GM18511 (cell line): ENCODE measurements around the gene VASN.

ENCODE experiments used
- ATAC-seq: cut with Tn5 transposase; IDR thresholded peaks from one replicate; pipeline ENCODE4 v1.9.1; 2021; ENCODE audit warnings: mild to moderate bottlenecking, moderate library complexity; ENCODE audit not compliant: unreplicated experiment

Gene VASN

DNA sequence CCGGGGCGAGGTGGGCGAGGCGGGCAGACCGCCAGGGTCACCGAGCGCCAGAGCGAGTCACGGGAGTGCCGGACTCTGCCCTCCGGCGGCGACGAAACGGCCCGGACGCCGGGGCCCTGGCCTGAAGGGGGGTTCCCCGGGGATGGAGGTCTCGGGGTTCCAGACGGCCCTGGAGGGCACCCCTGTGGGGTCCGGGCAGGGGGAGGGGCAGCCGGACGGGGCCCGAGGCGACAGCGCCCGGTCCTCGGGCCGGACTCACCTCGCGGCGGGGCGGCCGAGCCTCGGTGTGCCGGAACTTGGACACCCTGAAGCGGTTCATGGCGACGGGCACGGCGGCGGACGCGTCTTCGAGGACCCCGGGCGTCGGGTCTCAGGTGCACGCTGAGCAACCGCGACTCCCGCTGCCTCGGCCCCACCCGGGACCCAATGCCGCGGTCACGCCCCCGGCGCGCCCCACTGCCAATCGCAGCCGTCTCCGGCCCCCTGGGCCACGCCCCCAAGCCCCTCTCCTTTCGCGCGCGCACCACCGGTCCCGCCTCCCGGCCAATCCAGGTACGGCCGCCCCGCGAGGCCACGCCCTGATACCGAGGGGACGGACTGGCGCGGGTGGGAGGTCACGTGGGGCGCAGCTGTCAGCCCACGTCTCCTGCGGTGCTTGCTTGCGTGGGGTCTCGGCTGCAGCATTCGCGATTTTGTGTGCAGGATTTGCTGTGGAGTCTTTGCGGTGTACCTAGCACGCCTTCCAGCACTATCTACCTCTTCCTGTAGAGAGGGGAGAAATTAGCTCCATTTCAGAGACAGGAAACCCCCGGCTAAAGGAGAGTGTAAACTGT, 44.8 kb downstream of the VASN start, which contains the start of gene CORO7:
TSS of gene CORO7 (minus strand) at position 397 of the 833 bp plus-strand sequence. CDS start at position 319, 78 bp downstream.
- ATAC-seq: peak; percentile 69

DNA sequence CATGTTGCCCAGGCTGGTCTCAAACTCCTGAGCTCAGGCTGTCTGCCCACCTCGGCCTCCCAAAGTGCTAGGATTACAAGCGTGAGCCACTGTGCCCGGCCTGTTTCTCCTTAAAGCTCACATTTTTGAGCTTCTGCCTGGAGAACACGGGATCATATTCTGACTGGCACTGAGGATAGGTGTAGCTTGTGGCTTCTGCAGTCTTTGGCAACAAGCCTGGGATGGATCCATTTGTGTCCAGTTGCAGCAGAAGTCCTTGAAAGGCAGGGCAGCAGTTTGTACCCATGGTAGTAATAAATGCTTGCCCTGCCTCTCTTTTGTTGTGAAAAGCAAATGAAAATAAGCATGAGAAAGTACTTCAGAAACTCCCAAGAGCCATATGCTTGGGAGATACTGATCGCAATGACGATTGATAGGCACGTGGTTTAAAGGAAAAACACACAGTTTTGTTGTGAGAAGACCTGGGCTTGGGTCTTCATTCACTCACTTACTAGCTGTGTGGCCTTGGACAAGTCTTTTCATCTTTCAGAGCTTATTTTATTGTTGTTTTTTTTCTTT, 47.8 kb downstream of the VASN start:
- no peak for ATAC-seq

DNA sequence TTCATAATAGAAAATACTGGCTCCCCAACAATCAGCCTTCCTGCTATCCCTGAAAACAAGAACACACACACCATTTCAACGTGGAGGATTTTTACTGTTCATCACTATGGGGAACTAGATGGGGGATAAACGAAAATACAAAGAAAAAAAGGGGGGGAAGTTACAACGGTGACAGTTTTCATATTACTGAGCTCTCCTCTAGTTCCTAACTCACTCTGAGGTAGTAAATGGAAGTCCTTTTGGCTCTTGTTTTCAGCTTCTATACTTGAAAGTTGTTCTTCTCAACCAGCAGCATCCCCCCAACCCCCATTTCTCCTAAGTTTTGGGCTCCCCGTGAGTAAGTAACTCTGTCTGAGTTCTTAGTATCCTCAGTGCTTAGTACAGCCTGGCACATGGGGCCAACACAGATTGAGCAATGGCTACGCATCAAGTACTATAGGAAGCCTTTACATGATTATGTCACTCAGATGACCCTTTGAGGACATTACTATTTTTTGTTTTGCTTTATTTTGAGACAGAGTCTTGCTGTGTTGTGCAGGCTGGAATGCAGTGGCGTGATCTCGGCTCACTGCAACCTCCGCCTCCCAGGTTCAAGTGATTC, 49.0 kb downstream of the VASN start:
- no peak for ATAC-seq

DNA sequence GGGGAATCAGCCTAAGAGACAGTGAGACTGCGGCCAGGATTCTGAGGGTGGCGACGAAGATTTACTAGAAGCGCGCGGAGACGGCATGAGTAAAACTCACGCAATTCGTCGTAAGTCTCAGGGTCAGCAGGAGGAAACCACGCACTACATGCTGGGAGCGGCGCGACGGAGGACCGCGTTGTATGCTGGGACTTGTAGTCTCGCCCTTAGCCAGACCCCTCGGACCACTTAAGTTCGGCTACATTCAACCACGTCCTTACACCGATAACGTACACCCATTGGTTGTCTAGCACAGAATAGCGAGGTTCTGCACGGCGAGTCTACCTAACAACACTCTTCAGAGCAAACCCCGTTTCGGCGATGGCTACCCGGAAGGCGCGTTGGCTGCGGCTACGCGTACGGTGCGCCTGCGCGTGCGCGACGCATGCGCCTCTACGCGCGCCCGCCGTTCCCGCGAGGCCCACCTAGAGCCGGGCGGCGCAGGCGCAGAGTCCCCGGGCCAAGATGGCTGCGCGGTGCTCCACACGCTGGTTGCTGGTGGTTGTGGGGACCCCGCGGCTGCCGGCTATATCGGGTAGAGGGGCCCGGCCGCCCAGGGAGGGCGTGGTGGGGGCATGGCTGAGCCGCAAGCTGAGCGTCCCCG, 53.9 kb downstream of the VASN start, which contains the start of gene DNAJA3:
TSS of gene DNAJA3 (plus strand) at position 491 of the 643 bp plus-strand sequence. CDS start at position 505, 14 bp downstream.
- ATAC-seq: peak; percentile 89

DNA sequence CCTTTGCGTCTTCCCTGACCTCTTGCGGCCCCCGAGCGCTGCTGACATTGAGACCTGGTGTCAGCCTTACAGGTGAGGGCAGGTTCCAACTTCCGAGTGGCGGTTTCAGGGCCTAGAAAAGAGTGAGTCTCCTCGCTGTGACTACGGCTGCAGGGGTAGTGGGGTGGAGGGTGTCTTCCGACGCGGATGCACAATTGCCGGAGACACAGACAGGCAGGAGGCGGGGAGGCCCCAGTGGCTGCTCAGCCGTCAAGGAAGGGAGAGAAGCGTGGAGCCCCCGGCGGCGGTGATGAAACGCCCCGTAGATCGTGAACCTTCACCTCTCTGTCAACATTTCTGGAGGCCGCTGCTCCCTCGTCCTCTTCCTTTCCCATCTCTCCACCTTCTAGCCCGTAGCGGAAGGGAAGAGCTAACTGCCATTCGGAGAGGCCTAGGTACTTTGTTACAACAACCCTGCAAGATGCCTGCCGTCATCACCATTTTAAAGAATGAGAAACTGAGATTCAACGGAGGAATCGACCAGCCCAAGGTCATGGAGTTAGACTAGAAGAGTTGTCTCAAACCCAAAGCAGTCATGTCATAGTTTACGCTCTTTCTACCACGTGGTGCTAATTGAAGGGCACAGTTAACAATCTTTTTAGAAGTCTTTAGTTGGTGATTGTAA, 54.5 kb downstream of the VASN start:
- peak; percentile 40 for ATAC-seq

DNA sequence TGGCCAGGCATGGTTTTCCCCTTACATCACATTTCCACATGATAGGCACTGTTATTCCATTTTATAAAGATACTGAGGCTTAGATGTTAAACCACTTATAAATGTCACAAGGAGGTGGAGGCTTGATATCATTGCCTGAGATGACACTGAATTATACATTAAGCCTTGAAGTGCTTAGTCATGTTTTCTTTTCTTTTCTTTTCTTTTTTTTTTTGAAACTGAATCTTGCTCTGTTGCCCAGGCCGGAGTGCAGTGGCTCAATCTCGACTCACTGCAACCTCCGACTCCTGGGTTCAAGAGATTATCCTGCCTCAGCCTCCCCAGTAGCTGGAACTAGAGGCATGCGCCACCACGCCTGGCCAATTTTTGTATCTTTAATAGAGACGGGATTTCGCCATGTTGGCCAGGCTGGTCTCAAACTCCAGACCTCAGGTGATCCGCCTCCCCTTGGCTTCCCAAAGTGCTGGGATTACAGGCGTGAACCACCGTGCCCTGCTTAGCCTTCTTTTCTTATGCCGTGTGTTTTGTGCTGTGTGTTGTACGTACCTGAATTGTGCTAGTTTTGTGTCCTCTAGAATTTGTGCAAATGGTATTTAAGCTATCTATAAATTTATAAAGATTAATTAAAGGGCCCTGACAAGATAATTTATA, 55.2 kb downstream of the VASN start:
- ATAC-seq: no peak

DNA sequence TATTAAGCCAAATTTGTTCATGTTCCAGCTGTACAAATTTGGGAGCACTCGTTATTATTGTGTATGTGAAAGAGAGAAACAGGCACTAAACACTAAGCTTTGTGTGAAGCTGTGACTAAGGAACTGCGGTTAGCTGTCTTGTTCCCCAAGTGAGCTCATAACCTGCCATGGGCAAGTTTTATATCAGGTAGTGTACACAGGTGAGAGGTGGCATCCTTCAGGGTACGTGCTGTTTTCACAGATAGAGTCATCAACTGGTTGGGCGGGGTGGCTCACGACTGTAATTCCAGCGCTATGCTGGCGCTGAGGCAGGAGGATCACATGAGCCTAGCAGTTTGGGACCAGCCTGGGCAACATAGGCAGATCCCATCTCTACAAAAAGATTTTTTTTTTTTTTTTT, 56.9 kb downstream of the VASN start:
- no peak for ATAC-seq

DNA sequence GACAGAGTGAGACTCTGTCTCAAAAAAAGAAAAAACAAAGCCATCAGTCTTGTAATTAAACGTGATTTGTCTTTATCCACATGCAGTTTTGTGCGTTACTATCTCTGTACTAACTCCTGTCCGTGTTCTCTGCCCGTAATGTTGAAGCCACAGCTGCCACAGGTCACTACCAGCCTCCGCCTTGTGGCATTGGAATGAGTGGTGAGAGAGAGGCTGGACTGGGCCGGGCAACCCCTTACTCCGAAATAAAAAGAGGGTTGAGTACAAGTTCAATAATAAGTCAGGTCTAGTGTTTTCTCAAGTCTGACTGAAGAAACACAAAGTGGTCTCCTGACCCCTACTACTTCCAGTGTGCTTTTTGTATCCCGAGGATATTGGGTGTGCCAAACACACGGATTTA, 59.4 kb downstream of the VASN start:
- ATAC-seq: no peak
